ENCODE data around the gene ALPG.

GRCh38 chr2:232437195-232437571 is 30.5 kb downstream of the ALPG start:
- TF ChIP-seq CTCF (conservative IDR thresholded peaks at IDR 0.05; ENCODE audit: low read depth, low read length) (no peak), CHD1 (IDR thresholded peaks at IDR 0.05; ENCODE audit: low read depth, low read length) (no peak), POLR2A (IDR thresholded peaks at IDR 0.05; ENCODE audit: low read depth, low read length) (no peak)
